Endothelial cell of umbilical vein (primary cell): ENCODE results near the gene IL4I1. TPM values are rescaled to one million over a fixed set of nuclear protein-coding genes. Genes with fewer than 3 reads are reported as not detected.

Source experiments
- BruUV-seq: library from RNA; stranded (reverse); fragments of 400-500 nt; replicated peaks from 2 replicates; lab custom pipeline; 2021; lab: Mats Ljungman, UMichigan
- CTCF ChIA-PET: fragments of 300-600, 350-600 bp; sonication (Branson Sonifier 250); formaldehyde crosslinking; loops from one replicate; lab custom pipeline; 2021; ENCODE audit warnings: antibody characterized with exemption, inconsistent platforms; lab: Charles Lee
- POLR2A ChIA-PET: fragments of 300-600, 350-600 bp; sonication (Branson Sonifier 250); formaldehyde crosslinking; loops from one replicate; lab custom pipeline; 2021; ENCODE audit warnings: antibody characterized with exemption, inconsistent platforms; lab: Charles Lee
- DNase-seq: peaks from one replicate; pipeline ENCODE4 v3.0.0-alpha.2; 2011; ENCODE audit warnings: low read depth, low spot score
- FAIRE-seq: peaks from 2 replicates; lab custom pipeline; 2011; peaks lifted over from hg19 to GRCh38; lab: Jason Lieb, UNC
- H2AFZ ChIP-seq: 2 replicates; pipeline ENCODE4 v1.6.0; 2012; ENCODE audit warnings: low read depth, low read length, control low read depth, inconsistent platforms
- H3K27ac ChIP-seq: 2 replicates; pipeline ENCODE4 v1.5.1; 2011; ENCODE audit warnings: low read depth, mild to moderate bottlenecking, control low read depth, low read length, moderate library complexity; ENCODE audit not compliant: insufficient read depth
- H3K27me3 ChIP-seq, 2 experiments: 2 replicates each; pipeline versions ENCODE4 v1.6.0 to v1.6.1; 2011; ENCODE audit warnings: low read length in 2 of 2, mixed read lengths in 1 of 2; ENCODE audit not compliant: control insufficient read depth in 2 of 2, insufficient read depth in 2 of 2
- H3K36me3 ChIP-seq, 2 experiments: 2 replicates in 1 of 2; 3 replicates in 1 of 2; pipeline ENCODE4 v1.5.1; 2011; ENCODE audit warnings: low read length in 2 of 2, mild to moderate bottlenecking in 1 of 2, moderate library complexity in 1 of 2; ENCODE audit not compliant: control insufficient read depth in 2 of 2, insufficient read depth in 2 of 2; ENCODE audit errors: extremely low read depth in 1 of 2
- H3K4me1 ChIP-seq: 3 replicates; pipeline ENCODE4 v1.5.1; 2011; ENCODE audit warnings: mild to moderate bottlenecking, low read length; ENCODE audit not compliant: control insufficient read depth, insufficient read depth; ENCODE audit errors: extremely low read depth
- H3K4me2 ChIP-seq: 2 replicates; pipeline ENCODE4 v1.6.1; 2011; ENCODE audit warnings: low read length, control low read depth, mixed read lengths; ENCODE audit not compliant: insufficient read depth
- H3K4me3 ChIP-seq, 3 experiments: fragments of 200-600 bp in 1 of 3; sonication (generic), shearing (Covaris generic) in 1 of 3; replicated peaks in 1 of 3; 2 replicates each; pipeline ENCODE4 v1.5.1; 2011 to 2016; ENCODE audit warnings: control low read depth in 3 of 3, low read length in 3 of 3, mild to moderate bottlenecking in 2 of 3, inconsistent platforms in 1 of 3, low read depth in 1 of 3, moderate library complexity in 1 of 3; ENCODE audit not compliant: insufficient read depth in 1 of 3
- H3K79me2 ChIP-seq: 2 replicates; pipeline ENCODE4 v1.6.0; 2012; ENCODE audit warnings: low read length, inconsistent platforms; ENCODE audit not compliant: control insufficient read depth, insufficient read depth
- H3K9ac ChIP-seq: replicated peaks from 2 replicates; pipeline ENCODE3; 2011; ENCODE audit warnings: low read length, control low read depth; ENCODE audit not compliant: insufficient read depth; ENCODE audit errors: extremely low read depth
- H3K9me1 ChIP-seq: replicated peaks from 3 replicates; pipeline ENCODE4 v1.6.0; 2011; ENCODE audit warnings: mild to moderate bottlenecking, low read length; ENCODE audit not compliant: control insufficient read depth, insufficient read depth; ENCODE audit errors: extremely low read depth
- H3K9me3 ChIP-seq: replicated peaks from 2 replicates; pipeline ENCODE4 v1.5.1; 2012; ENCODE audit warnings: low read length, inconsistent platforms; ENCODE audit not compliant: control insufficient read depth, insufficient read depth
- H4K20me1 ChIP-seq: replicated peaks from 2 replicates; pipeline ENCODE3; 2011; ENCODE audit warnings: mild to moderate bottlenecking, low read length; ENCODE audit not compliant: control insufficient read depth, insufficient read depth; ENCODE audit errors: extremely low read depth
- EZH2 ChIP-seq: IDR thresholded peaks from 2 replicates; pipeline ENCODE4 v1.6.1; 2012; ENCODE audit warnings: borderline replicate concordance, low read depth, mild to moderate bottlenecking, moderate library complexity, low read length, inconsistent platforms; ENCODE audit not compliant: severe bottlenecking
- FOS ChIP-seq: IDR thresholded peaks from 2 replicates; pipeline ENCODE4 v1.6.1; 2011; ENCODE audit warnings: mild to moderate bottlenecking, low read length, moderate library complexity, borderline replicate concordance; ENCODE audit not compliant: insufficient read depth
- GATA2 ChIP-seq: IDR thresholded peaks from 2 replicates; pipeline ENCODE4 v1.7.0; 2011; ENCODE audit warnings: low read depth, mild to moderate bottlenecking, moderate library complexity, mixed read lengths, low read length; ENCODE audit not compliant: insufficient read length, insufficient read depth
- JUN ChIP-seq: IDR thresholded peaks from 2 replicates; pipeline ENCODE4 v1.6.1; 2011; ENCODE audit warnings: borderline replicate concordance, low read depth; ENCODE audit not compliant: insufficient read length, insufficient read depth
- POLR2A ChIP-seq: IDR thresholded peaks from 2 replicates; pipeline ENCODE4 v1.6.1; 2012; ENCODE audit warnings: low read depth, mild to moderate bottlenecking, control low read depth, low read length
- POLR2AphosphoS5 ChIP-seq: IDR thresholded peaks from 2 replicates; pipeline ENCODE4 v1.6.1; 2012; ENCODE audit warnings: low read depth, mild to moderate bottlenecking, control low read depth, low read length, moderate library complexity; ENCODE audit not compliant: insufficient read depth
- dilution Hi-C: fragments of 300-500 bp; cut with MboI; formaldehyde crosslinking; loops from one replicate; pipeline ENCODE4 v1.15.0; 2019; ENCODE audit warnings: low sequenced_read_pairs; ENCODE audit not compliant: extremely low pct_ligation_motif_present
- intact Hi-C: fragments of 100-400 bp; cut with micrococcal nuclease; formaldehyde crosslinking; loops from one replicate; pipeline ENCODE4 v1.10.0; 2022
- polyA plus RNA-seq, 4 experiments: library from polyadenylated mRNA; depleted of rRNA in 3 of 4; stranded (reverse) in 3 of 4; unstranded in 1 of 4; fragments of >200 nt; gene quantifications; 2 replicates each; pipeline versions ENCODE4 v1.2.1 to v1.2.3, GENCODE V29; 2011 to 2012; ENCODE audit warnings: missing spikeins in 1 of 4
- total RNA-seq: library from RNA; stranded (reverse); gene quantifications from 2 replicates; pipeline ENCODE4 v1.2.3, GENCODE V29; 2021
- TF ChIP-seq, protein P1 (sequence below), 2 donors: IDR thresholded peaks; 1 replicate in 1 of 2; 2 replicates in 1 of 2; pipeline ENCODE4 v1.5.1; 2011; ENCODE audit warnings: low read length in 2 of 2, mild to moderate bottlenecking in 2 of 2, moderate library complexity in 2 of 2, control low read depth in 1 of 2, inconsistent platforms in 1 of 2, low read depth in 1 of 2; ENCODE audit not compliant: insufficient read depth in 1 of 2; ENCODE audit errors: extremely low read depth in 1 of 2
- TF ChIP-seq, protein P2 (sequence below): IDR thresholded peaks from 2 replicates; pipeline ENCODE4 v1.6.1; 2011; ENCODE audit not compliant: insufficient read depth, insufficient read length

Gene IL4I1
- total and polyA plus RNA-seq, 2 donors (not counting 3 experiments of a cell fraction or from before 2014, with no cell fraction given), result 5.0 to 5.6 TPM

DNA sequence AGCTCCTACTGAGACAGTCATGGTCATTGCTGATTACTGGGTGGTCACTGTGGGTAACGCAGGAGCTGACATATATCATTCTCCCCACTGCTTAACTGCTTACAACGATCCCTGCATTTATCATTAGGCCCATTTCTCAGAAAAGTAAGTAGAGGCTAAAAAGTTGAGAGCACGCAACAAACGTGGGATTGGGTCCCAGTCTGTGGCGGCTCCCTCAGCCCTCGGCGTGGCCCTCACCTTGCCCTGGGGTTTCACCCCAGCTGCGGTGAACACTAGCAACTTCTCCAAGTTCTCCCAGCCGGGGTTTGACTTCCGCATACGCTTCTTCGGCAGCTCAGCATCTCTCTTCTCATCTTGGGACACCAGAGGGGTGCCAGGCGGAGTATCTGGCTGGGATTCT is 31.8 kb downstream of the IL4I1 start:
- CTCF ChIA-PET, result interaction anchor here (1.0 to 1.5 kb wide), 2 partner anchors 14 to 52 kb away, joined by 3 read pairs; partner anchors contain the start of gene FUZ
- FAIRE-seq, result no peak
- BruUV-seq, result no TSS peak
- H3K9ac ChIP-seq, result no peak overlapping the region
- no peak overlapping the region for H2AFZ ChIP-seq
- intact Hi-C loops, result loop anchor here (5.0 kb wide), 2 partner anchors 188 to 273 kb away; partner anchors contain the start of genes PRMT1 and PRR12
- no peaks in the 10 kb centered on the region for H3K9me1 ChIP-seq
- H3K4me3 ChIP-seq, result no peak overlapping the region
- H3K4me2 ChIP-seq, result no peak overlapping the region
- dilution Hi-C loops, result no loop called here
- peaks cover 13 to 30% of the 10 kb centered on the region in 2 experiments for H3K36me3 ChIP-seq
- H3K79me2 ChIP-seq, result peaks cover 26% of the 10 kb centered on the region
- H3K4me1 ChIP-seq, result peaks cover 22% of the 10 kb centered on the region
- POLR2A ChIA-PET, result interaction anchor here (0.6 to 0.9 kb wide), 3 partner anchors 14 to 129 kb away, joined by 4 to 6 read pairs (median 6); partner anchors contain the start of gene PTOV1
- no peaks in the 10 kb centered on the region for H4K20me1 ChIP-seq
- H3K27ac ChIP-seq, result no peak overlapping the region
- H3K9me3 ChIP-seq, result no peaks in the 10 kb centered on the region
- DNase-seq, result no peak
- no peaks in the 10 kb centered on the region for H3K27me3 ChIP-seq
- TF ChIP-seq JUN (no peak), POLR2AphosphoS5 (no peak), POLR2A (no peak), EZH2 (no peak), GATA2 (no peak), FOS (no peak)
- TF ChIP-seq, protein P1, sequence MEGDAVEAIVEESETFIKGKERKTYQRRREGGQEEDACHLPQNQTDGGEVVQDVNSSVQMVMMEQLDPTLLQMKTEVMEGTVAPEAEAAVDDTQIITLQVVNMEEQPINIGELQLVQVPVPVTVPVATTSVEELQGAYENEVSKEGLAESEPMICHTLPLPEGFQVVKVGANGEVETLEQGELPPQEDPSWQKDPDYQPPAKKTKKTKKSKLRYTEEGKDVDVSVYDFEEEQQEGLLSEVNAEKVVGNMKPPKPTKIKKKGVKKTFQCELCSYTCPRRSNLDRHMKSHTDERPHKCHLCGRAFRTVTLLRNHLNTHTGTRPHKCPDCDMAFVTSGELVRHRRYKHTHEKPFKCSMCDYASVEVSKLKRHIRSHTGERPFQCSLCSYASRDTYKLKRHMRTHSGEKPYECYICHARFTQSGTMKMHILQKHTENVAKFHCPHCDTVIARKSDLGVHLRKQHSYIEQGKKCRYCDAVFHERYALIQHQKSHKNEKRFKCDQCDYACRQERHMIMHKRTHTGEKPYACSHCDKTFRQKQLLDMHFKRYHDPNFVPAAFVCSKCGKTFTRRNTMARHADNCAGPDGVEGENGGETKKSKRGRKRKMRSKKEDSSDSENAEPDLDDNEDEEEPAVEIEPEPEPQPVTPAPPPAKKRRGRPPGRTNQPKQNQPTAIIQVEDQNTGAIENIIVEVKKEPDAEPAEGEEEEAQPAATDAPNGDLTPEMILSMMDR (IDR thresholded peaks at IDR 0.05; ENCODE audit: extremely low read depth in 1 of 2, insufficient read depth in 1 of 2, low read depth in 1 of 2, low read length in 2 of 2), result no peak
- TF ChIP-seq, protein P2, sequence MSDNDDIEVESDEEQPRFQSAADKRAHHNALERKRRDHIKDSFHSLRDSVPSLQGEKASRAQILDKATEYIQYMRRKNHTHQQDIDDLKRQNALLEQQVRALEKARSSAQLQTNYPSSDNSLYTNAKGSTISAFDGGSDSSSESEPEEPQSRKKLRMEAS, result no peak
